GM18502 (cell line): Measurements from ENCODE around the gene VGF.

Source experiments
- ATAC-seq: cut with Tn5 transposase; IDR thresholded peaks from one replicate; pipeline ENCODE4 v1.9.1; 2021; ENCODE audit warnings: mild to moderate bottlenecking; ENCODE audit not compliant: unreplicated experiment, poor library complexity

The VGF gene

GRCh38 chr7:101186844-101187428 is 21.6 kb upstream of the VGF start:
- no peak for ATAC-seq

GRCh38 chr7:101186194-101186593 is 20.8 kb upstream of the VGF start:
- no peak for ATAC-seq

GRCh38 chr7:101185258-101185839 is 20.0 kb upstream of the VGF start:
- no peak for ATAC-seq

GRCh38 chr7:101180130-101180755 is 14.9 kb upstream of the VGF start, which contains the start of gene NAT16:
Gene NAT16, minus strand, starts transcription at chr7:101180293. Its CDS starts 5,486 bp downstream, at chr7:101174807.
- no peak for ATAC-seq

GRCh38 chr7:101179713-101180112 is 14.3 kb upstream of the VGF start:
- ATAC-seq: no peak

- ATAC-seq: no peak
Measured at GRCh38 chr7:101179117-101179516, 13.7 kb upstream of the VGF start.

GRCh38 chr7:101177644-101178043 is 12.3 kb upstream of the VGF start:
- no peak for ATAC-seq

- ATAC-seq: no peak
Measured at GRCh38 chr7:101175664-101176063, 10.3 kb upstream of the VGF start.

GRCh38 chr7:101174322-101174854 is 9.0 kb upstream of the VGF start:
- no peak for ATAC-seq

- ATAC-seq: no peak
Measured at GRCh38 chr7:101173752-101174244, 8.4 kb upstream of the VGF start.

GRCh38 chr7:101172854-101173751 is 7.7 kb upstream of the VGF start:
- no peak for ATAC-seq

GRCh38 chr7:101172005-101172853 is 6.9 kb upstream of the VGF start:
- no peak for ATAC-seq

GRCh38 chr7:101171442-101171837 is 6.1 kb upstream of the VGF start:
- ATAC-seq: no peak

GRCh38 chr7:101170617-101171441 is 5.5 kb upstream of the VGF start:
- ATAC-seq: no peak

GRCh38 chr7:101169838-101170551 is 4.6 kb upstream of the VGF start:
- no peak for ATAC-seq

- ATAC-seq: no peak
Measured at GRCh38 chr7:101169110-101169837, 3.9 kb upstream of the VGF start.

- no peak for ATAC-seq
Measured at GRCh38 chr7:101168412-101169049, 3.2 kb upstream of the VGF start.
